Esophagus squamous epithelium (tissue), 5 donors: Measurements from ENCODE around the gene GRK5. TPM values are rescaled to one million over a fixed set of nuclear protein-coding genes. Genes with fewer than 3 reads are reported as not detected.

Experiments
- DNase-seq: peaks from one replicate; lab custom pipeline; 2025; lab: John Stamatoyannopoulos, UW
- H3K27ac ChIP-seq, 4 donors: fragments of 200-600 bp; sonication (generic); one replicate each; pipeline ENCODE4 v1.5.1; 2016 to 2019; ENCODE audit warnings: mild to moderate bottlenecking in 1 of 4
- H3K27me3 ChIP-seq, 4 donors: fragments of 200-600 bp; sonication (generic); 1 replicate in 3 of 4; 2 replicates in 1 of 4; pipeline versions ENCODE4 v1.5.1 to v1.6.0; 2017 to 2021; ENCODE audit warnings: antibody characterized with exemption in 1 of 4
- H3K36me3 ChIP-seq, 3 donors: fragments of 200-600 bp; sonication (generic); one replicate each; pipeline ENCODE4 v1.5.1; 2016 to 2019
- H3K4me1 ChIP-seq, 3 donors: fragments of 200-600 bp; sonication (generic); one replicate each; pipeline ENCODE4 v1.5.1; 2017 to 2019
- H3K4me3 ChIP-seq, 4 donors: fragments of 200-600 bp; sonication (generic); 1 replicate in 3 of 4; 2 replicates in 1 of 4; pipeline ENCODE4 v1.5.1; 2016 to 2019; ENCODE audit warnings: mild to moderate bottlenecking in 2 of 4, moderate library complexity in 1 of 4
- H3K9me3 ChIP-seq, 3 donors: fragments of 200-600 bp; sonication (generic); one replicate each; pipeline ENCODE4 v1.5.1; 2016 to 2019
- POLR2A ChIP-seq, 4 donors: fragments of 450-650 bp; IDR thresholded peaks; one replicate each; pipeline ENCODE4 v1.6.1; 2017; ENCODE audit warnings: antibody characterized with exemption in 4 of 4, mild to moderate bottlenecking in 4 of 4, moderate library complexity in 3 of 4
- WGBS, 2 donors: methylation state at CpG; one replicate each; pipeline ENCODE4 v1.1.5; 2018; 5-methylcytosine and 5-hydroxymethylcytosine counted together
- intact Hi-C: fragments of 100-400 bp; cut with DNase I; formaldehyde crosslinking; loops from one replicate; pipeline ENCODE4 v1.15.0; 2022
- total RNA-seq, 4 donors: library from RNA; depleted of rRNA; stranded (reverse); fragments of >200 nt; gene quantifications; one replicate each; pipeline ENCODE4 v1.1.0, GENCODE V29; 2016
- TF ChIP-seq, protein P1 (sequence below), 6 experiments: fragments of 450-650 bp in 4 of 6; fragments of 200-600 bp in 2 of 6; sonication (generic) in 2 of 6; IDR thresholded peaks; one replicate each; pipeline ENCODE4 v1.5.1; 2016 to 2019; ENCODE audit warnings: antibody characterized with exemption in 6 of 6, mild to moderate bottlenecking in 4 of 6, moderate library complexity in 4 of 6
- donor health status: DM: yes; HTN: yes; CAD: no.

Gene GRK5
- total RNA-seq, 4 donors from 2014 or later = 2.4 to 18.9 (median 6.3) TPM

DNA sequence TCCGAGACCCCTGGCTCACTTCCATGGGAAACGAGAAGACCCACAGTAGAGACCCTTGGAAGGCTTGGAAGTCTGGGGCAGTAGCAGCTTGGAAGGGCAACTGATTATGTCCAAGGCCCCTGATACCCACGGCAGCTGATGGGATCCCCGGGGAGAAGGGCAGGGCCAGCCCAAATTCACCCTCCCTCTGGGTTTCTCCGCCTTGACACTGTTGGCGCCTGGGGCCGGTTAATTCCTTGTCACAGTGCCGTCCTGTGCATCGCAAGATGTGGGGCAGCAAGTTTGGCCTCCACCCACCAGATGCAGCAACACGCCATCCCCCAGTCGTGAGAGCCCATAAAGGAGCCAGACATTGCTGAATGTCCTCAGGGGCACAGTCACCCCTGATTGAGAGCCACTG, 245.9 kb downstream of the GRK5 start:
- intact Hi-C loops = no loop called here
- Histone ChIP-seq H3K4me1 (peaks cover 0 to 17% (median 0%) of the 10 kb centered on the region in 3 donors), H3K9me3 (no peaks in the 10 kb centered on the region), H3K36me3 (peaks cover 0 to 52% (median 0%) of the 10 kb centered on the region in 3 donors), H3K27ac (no peak overlapping the region), H3K4me3 (no peak overlapping the region), H3K27me3 (no peaks in the 10 kb centered on the region)
- WGBS, 2 donors = 83 to 90% methylated on average over 2 to 6 of the region's 11 CpGs
- TF ChIP-seq, protein P1, sequence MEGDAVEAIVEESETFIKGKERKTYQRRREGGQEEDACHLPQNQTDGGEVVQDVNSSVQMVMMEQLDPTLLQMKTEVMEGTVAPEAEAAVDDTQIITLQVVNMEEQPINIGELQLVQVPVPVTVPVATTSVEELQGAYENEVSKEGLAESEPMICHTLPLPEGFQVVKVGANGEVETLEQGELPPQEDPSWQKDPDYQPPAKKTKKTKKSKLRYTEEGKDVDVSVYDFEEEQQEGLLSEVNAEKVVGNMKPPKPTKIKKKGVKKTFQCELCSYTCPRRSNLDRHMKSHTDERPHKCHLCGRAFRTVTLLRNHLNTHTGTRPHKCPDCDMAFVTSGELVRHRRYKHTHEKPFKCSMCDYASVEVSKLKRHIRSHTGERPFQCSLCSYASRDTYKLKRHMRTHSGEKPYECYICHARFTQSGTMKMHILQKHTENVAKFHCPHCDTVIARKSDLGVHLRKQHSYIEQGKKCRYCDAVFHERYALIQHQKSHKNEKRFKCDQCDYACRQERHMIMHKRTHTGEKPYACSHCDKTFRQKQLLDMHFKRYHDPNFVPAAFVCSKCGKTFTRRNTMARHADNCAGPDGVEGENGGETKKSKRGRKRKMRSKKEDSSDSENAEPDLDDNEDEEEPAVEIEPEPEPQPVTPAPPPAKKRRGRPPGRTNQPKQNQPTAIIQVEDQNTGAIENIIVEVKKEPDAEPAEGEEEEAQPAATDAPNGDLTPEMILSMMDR (IDR thresholded peaks at IDR 0.05) = no peak
- TF ChIP-seq POLR2A (IDR thresholded peaks at IDR 0.05) = no peak
- no peak for DNase-seq

DNA sequence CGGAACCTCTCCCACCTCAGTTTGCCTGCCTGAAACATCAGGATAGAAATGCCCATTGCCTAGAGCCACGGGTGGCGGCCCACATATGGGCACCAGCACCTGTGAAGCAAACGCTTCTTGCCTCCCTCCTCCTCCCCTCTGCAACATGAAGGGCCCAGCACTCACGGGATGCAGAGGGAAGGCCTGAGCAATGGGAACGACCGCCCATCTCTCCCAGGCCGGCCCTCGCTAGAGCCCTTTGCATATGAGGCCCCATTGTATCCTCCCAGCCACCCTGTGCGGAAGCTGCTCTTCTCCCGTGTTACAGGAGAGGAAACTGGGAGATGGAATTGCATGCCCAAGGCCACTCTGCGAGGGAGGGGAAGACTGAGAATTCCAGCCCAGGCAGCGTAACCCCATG, 246.9 kb downstream of the GRK5 start:
- no peak for TF ChIP-seq POLR2A (IDR thresholded peaks at IDR 0.05)
- TF ChIP-seq, protein P1 (IDR thresholded peaks at IDR 0.05) = no peak
- no peaks in the 10 kb centered on the region for H3K27me3 ChIP-seq
- H3K27ac ChIP-seq = no peak overlapping the region
- no peak overlapping the region for H3K4me3 ChIP-seq
- H3K4me1 ChIP-seq = peaks cover 0 to 14% (median 0%) of the 10 kb centered on the region in 3 donors
- intact Hi-C loops = no loop called here
- no peak for DNase-seq
- no peaks in the 10 kb centered on the region for H3K9me3 ChIP-seq
- 92 to 93% methylated on average over 2 to 5 of the region's 13 CpGs for WGBS, 2 donors
- peaks cover 0 to 45% (median 0%) of the 10 kb centered on the region in 3 donors for H3K36me3 ChIP-seq

DNA sequence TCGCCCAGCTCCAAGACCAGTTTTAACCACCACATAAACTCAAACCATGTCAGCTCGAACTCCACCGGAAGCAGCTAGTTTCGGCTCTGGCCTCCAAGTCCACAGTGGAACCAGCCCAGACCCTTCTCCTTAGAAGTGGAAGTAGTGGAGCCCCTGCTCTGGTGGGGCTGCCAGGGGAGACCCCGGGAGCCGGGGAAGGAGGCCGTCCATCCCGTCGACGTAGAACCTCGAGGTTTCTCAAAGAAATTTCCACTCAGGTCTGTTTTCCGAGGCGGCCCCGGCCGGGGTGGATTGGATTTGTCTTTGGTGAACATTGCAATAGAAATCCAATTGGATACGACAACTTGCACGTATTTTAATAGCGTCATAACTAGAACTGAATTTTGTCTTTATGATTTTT, 247.6 kb downstream of the GRK5 start:
- WGBS, 2 donors = 94 to 95% methylated on average over 12 to 17 of the region's 18 CpGs
- no peak for TF ChIP-seq POLR2A (IDR thresholded peaks at IDR 0.05)
- TF ChIP-seq, protein P1 (IDR thresholded peaks at IDR 0.05) = no peak
- no peak for DNase-seq

DNA sequence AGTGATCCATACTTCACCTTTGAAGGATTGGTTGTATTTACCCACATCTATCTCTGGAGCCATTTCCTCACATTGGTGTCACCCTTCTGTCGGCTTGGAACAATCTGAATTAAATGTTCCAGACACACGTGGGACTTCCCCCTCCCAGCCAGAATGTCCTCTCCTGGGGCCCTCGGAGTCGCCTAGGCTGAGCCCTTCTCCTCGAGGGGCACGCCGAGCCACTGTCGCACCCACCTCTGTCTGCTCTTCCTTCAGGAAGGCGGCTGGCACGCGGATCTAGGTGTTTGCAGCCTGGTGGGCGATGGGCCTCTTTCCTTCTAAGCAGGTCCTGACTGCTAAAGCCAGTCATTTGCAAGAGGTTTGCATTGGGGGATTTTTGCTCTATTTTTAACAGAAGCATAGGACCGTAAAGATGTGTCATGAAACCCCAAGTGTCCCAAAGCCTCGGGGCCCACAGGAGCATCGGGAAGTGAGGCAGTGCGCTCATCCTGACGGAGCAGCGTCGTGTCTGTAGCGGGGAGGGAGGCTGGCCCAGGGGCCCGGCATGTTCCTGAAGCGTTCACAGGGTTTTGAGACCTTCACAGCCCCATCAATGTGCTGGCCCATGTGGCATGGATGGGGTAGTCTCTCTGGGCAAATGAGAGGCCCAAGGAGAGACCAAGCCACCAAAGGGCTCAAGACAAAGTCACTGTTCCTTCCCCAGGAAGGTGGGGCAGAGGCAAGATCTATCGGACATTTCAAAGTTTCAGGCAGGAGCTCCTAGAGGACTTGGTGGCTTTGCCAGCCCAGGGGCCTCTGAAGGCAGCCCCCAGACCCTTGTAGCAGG, 248.5 kb downstream of the GRK5 start:
- Histone ChIP-seq H3K9me3 (no peaks in the 10 kb centered on the region), H3K4me1 (peaks cover 0 to 12% (median 7%) of the 10 kb centered on the region in 3 donors), H3K27ac (no peak overlapping the region), H3K4me3 (no peak overlapping the region), H3K27me3 (no peaks in the 10 kb centered on the region), H3K36me3 (peaks cover 0 to 45% (median 0%) of the 10 kb centered on the region in 3 donors)
- TF ChIP-seq, protein P1 (IDR thresholded peaks at IDR 0.05) = no peak
- no peak for TF ChIP-seq POLR2A (IDR thresholded peaks at IDR 0.05)
- WGBS, 2 donors = 82 to 89% methylated on average over 11 to 12 of the region's 23 CpGs
- intact Hi-C loops = no loop called here
- no peak for DNase-seq

More for the DNA sequence above, 247.6 kb downstream of the GRK5 start:
- Histone ChIP-seq H3K27ac (no peak overlapping the region), H3K27me3 (no peaks in the 10 kb centered on the region), H3K9me3 (no peaks in the 10 kb centered on the region), H3K4me1 (peaks cover 0 to 11% (median 0%) of the 10 kb centered on the region in 3 donors), H3K36me3 (peaks cover 0 to 45% (median 0%) of the 10 kb centered on the region in 3 donors), H3K4me3 (no peak overlapping the region)
- intact Hi-C loops = no loop called here

DNA sequence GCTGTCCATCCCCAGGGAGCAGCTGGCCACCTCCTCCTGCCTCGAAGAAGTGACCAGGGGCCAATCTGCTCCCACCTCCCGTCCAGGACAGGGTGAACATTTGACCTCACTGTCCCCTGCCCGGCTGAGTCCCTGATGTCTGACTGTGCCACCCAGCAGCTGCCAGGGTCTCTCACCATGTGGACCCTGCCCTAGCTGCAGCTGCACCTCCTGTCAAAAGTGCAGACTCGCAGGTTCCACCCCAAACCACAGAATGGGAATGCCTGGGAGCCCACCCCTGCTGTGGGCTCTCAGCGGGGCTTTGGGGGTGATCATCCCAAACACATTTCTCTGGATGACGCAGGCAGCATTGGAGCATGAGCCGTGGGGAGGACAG, 249.1 kb downstream of the GRK5 start:
- H3K4me1 ChIP-seq = peaks cover 0 to 18% (median 11%) of the 10 kb centered on the region in 3 donors
- intact Hi-C loops = no loop called here
- H3K27me3 ChIP-seq = no peaks in the 10 kb centered on the region
- peaks cover 0 to 44% (median 0%) of the 10 kb centered on the region in 3 donors for H3K36me3 ChIP-seq
- H3K4me3 ChIP-seq = no peak overlapping the region
- 73% methylated on average over 4 of the region's 7 CpGs; no CpG with 5 or more reads in 1 of the 2 donors for WGBS, 2 donors
- DNase-seq = no peak
- TF ChIP-seq POLR2A (IDR thresholded peaks at IDR 0.05) = no peak
- TF ChIP-seq, protein P1 (IDR thresholded peaks at IDR 0.05) = no peak
- H3K27ac ChIP-seq = no peak overlapping the region
- H3K9me3 ChIP-seq = no peaks in the 10 kb centered on the region
